Smooth muscle cell (in vitro differentiated cells): ENCODE measurements around the gene PDCD2L. TPM values are rescaled to one million over a fixed set of nuclear protein-coding genes. Genes with fewer than 3 reads are reported as not detected.
A peak's percentile ranks its signal among the peaks of the same experiment; 100 is the strongest.

Source experiments
- DNase-seq: peaks from one replicate; lab custom pipeline; 2025; ENCODE audit not compliant: unreplicated experiment; lab: John Stamatoyannopoulos, UW
- H2AFZ ChIP-seq: fragments of 200-600 bp; sonication (generic); 2 replicates; pipeline ENCODE4 v1.6.0; 2016; ENCODE audit warnings: antibody characterized with exemption, low read depth, mild to moderate bottlenecking
- H3F3A ChIP-seq: fragments of 200-600 bp; sonication (generic); 2 replicates; pipeline ENCODE4 v1.6.0; 2017; ENCODE audit warnings: antibody characterized with exemption, low read depth
- H3K27ac ChIP-seq: fragments of 200-600 bp; sonication (generic); 2 replicates; pipeline ENCODE4 v1.5.1; 2016; ENCODE audit warnings: low read depth, mild to moderate bottlenecking
- H3K27me3 ChIP-seq: fragments of 200-600 bp; sonication (generic); 2 replicates; pipeline ENCODE4 v1.6.1; 2016; ENCODE audit warnings: low read depth, mild to moderate bottlenecking
- H3K36me3 ChIP-seq: fragments of 200-600 bp; sonication (generic); 2 replicates; pipeline ENCODE4 v1.5.1; 2016; ENCODE audit warnings: low read depth
- H3K4me1 ChIP-seq: fragments of 200-600 bp; sonication (generic); 2 replicates; pipeline ENCODE4 v1.5.1; 2016; ENCODE audit warnings: low read depth
- H3K4me2 ChIP-seq: fragments of 200-600 bp; sonication (generic); 2 replicates; pipeline ENCODE4 v1.6.0; 2016; ENCODE audit warnings: mild to moderate bottlenecking
- H3K4me3 ChIP-seq: fragments of 200-600 bp; sonication (generic); 2 replicates; pipeline ENCODE4 v1.5.1; 2016; ENCODE audit warnings: mild to moderate bottlenecking
- H3K79me2 ChIP-seq: fragments of 200-600 bp; sonication (generic); 2 replicates; pipeline ENCODE4 v1.6.0; 2016; ENCODE audit warnings: low read depth, mild to moderate bottlenecking
- H3K9ac ChIP-seq: fragments of 200-600 bp; sonication (generic); 2 replicates; pipeline ENCODE4 v1.6.0; 2016; ENCODE audit warnings: low read depth
- H3K9me3 ChIP-seq: fragments of 200-600 bp; sonication (generic); replicated peaks from 2 replicates; pipeline ENCODE4 v1.5.1; 2016; ENCODE audit warnings: low read depth
- H4K20me1 ChIP-seq: fragments of 200-600 bp; sonication (generic); 2 replicates; pipeline ENCODE4 v1.6.0; 2016; ENCODE audit warnings: low read depth
- CTCF ChIP-seq: fragments of 200-600 bp; sonication (generic); IDR thresholded peaks from 2 replicates; pipeline ENCODE4 v1.5.1; 2017; ENCODE audit warnings: borderline replicate concordance, mild to moderate bottlenecking, antibody characterized with exemption; ENCODE audit not compliant: insufficient read depth, poor library complexity, severe bottlenecking
- WGBS: methylation state at CpG from one replicate; pipeline ENCODE4 v1.1.7; 2016; ENCODE audit warnings: low lambda C conversion rate; 5-methylcytosine and 5-hydroxymethylcytosine counted together
- polyA plus RNA-seq: library from polyadenylated mRNA; unstranded; fragments of >200 nt; fragmentation: Nextera tagmentation; extraction: Ambion mirVana; gene quantifications from 2 replicates; pipeline ENCODE4 v1.2.1, GENCODE V29; 2016
- total RNA-seq: library from RNA; depleted of rRNA; stranded (reverse); fragments of >200 nt; gene quantifications from 2 replicates; pipeline ENCODE4 v1.2.3, GENCODE V29; 2014

The PDCD2L gene
- total and polyA plus RNA-seq, 2 experiments from 2014 or later, result 4.4 to 6.0 TPM

GRCh38 chr19:34431681-34432402 lies 27.6 kb downstream of the PDCD2L start:
- DNase-seq, result no peak

GRCh38 chr19:34432797-34433196 lies 28.6 kb downstream of the PDCD2L start:
- Histone ChIP-seq H3K4me1 (peaks cover 24% of the 10 kb centered on the region), H2AFZ (no peak overlapping the region), H3K4me3 (no peak overlapping the region), H4K20me1 (peaks cover 90% of the 10 kb centered on the region), H3K36me3 (peaks cover 6% of the 10 kb centered on the region), H3F3A (no peaks in the 10 kb centered on the region), H3K4me2 (no peak overlapping the region), H3K9ac (no peak overlapping the region), H3K27ac (no peak overlapping the region), H3K79me2 (peaks cover 86% of the 10 kb centered on the region), H3K27me3 (no peaks in the 10 kb centered on the region), H3K9me3 (no peaks in the 10 kb centered on the region)
- 94% methylated on average over 5 of the region's 5 CpGs for WGBS
- no peak for TF ChIP-seq CTCF
- DNase-seq, result no peak

More at GRCh38 chr19:34431681-34432402, 27.6 kb downstream of the PDCD2L start:
- no peak overlapping the region for H3K4me3 ChIP-seq
- peak overlapping the region; percentile 98 for H3K4me2 ChIP-seq
- H3K4me1 ChIP-seq, result peaks cover 27% of the 10 kb centered on the region
- no peaks in the 10 kb centered on the region for H3K9me3 ChIP-seq
- H2AFZ ChIP-seq, result no peak overlapping the region
- peaks cover 80% of the 10 kb centered on the region for H4K20me1 ChIP-seq
- no peak for TF ChIP-seq CTCF
- peak overlapping the region; percentile 13 for H3K9ac ChIP-seq
- no peaks in the 10 kb centered on the region for H3K27me3 ChIP-seq
- H3K27ac ChIP-seq, result peak overlapping the region; percentile 90
- peaks cover 86% of the 10 kb centered on the region for H3K79me2 ChIP-seq
- peaks cover 6% of the 10 kb centered on the region for H3K36me3 ChIP-seq
- peaks cover 4% of the 10 kb centered on the region for H3F3A ChIP-seq
- WGBS, result 78% methylated on average over 2 of the region's 2 CpGs

- Histone ChIP-seq H3K9me3 (no peaks in the 10 kb centered on the region), H3K27ac (no peak overlapping the region), H3K4me3 (no peak overlapping the region), H4K20me1 (peaks cover 95% of the 10 kb centered on the region), H3F3A (no peaks in the 10 kb centered on the region), H3K4me1 (no peaks in the 10 kb centered on the region), H3K27me3 (no peaks in the 10 kb centered on the region), H3K36me3 (peaks cover 23% of the 10 kb centered on the region), H3K4me2 (no peak overlapping the region), H2AFZ (no peak overlapping the region), H3K9ac (no peak overlapping the region), H3K79me2 (peaks cover 73% of the 10 kb centered on the region)
- WGBS, result 100% methylated on average over 3 of the region's 3 CpGs
- DNase-seq, result no peak
- TF ChIP-seq CTCF, result no peak
These were observed 32.5 kb downstream of the PDCD2L start for GRCh38 chr19:34436716-34437115.

GRCh38 chr19:34448191-34448590 lies 44.0 kb downstream of the PDCD2L start:
- WGBS, result 97% methylated on average over 3 of the region's 3 CpGs
- Histone ChIP-seq H3K4me3 (no peak overlapping the region), H2AFZ (no peak overlapping the region), H4K20me1 (peaks cover 29% of the 10 kb centered on the region), H3F3A (no peaks in the 10 kb centered on the region), H3K27me3 (no peaks in the 10 kb centered on the region), H3K27ac (no peak overlapping the region), H3K9ac (no peak overlapping the region), H3K79me2 (peaks cover 11% of the 10 kb centered on the region), H3K9me3 (no peaks in the 10 kb centered on the region), H3K36me3 (peaks cover 23% of the 10 kb centered on the region), H3K4me1 (no peaks in the 10 kb centered on the region), H3K4me2 (no peak overlapping the region)
- no peak for TF ChIP-seq CTCF
- DNase-seq, result no peak
